Stomach (tissue), 9 donors: ENCODE data around the gene VPS41. TPM values are rescaled to one million over a fixed set of nuclear protein-coding genes. Genes with fewer than 3 reads are reported as not detected.

Experiments used
- DNase-seq, 2 donors: peaks; one replicate each; pipeline versions ENCODE4 v3.0.0 to v3.0.0-alpha.2; 2013 to 2019
- H3K27ac ChIP-seq, 5 donors: fragments of 200-600 bp in 4 of 5; sonication (generic) in 4 of 5; one replicate each; pipeline ENCODE4 v1.5.1; 2013 to 2019; ENCODE audit warnings: mild to moderate bottlenecking in 1 of 5, moderate library complexity in 1 of 5
- H3K27me3 ChIP-seq, 3 donors: fragments of 200-600 bp; sonication (generic); one replicate each; pipeline ENCODE4 v1.5.1; 2017 to 2019; ENCODE audit warnings: mixed run types in 1 of 3
- H3K36me3 ChIP-seq, 4 donors: fragments of 200-600 bp; sonication (generic); 1 replicate in 3 of 4; 2 replicates in 1 of 4; pipeline ENCODE4 v1.5.1; 2016 to 2019
- H3K4me1 ChIP-seq, 4 donors: fragments of 200-600 bp; sonication (generic); one replicate each; pipeline ENCODE4 v1.5.1; 2016 to 2019
- H3K4me3 ChIP-seq, 4 donors: fragments of 200-600 bp; sonication (generic) in 3 of 4; one replicate each; pipeline ENCODE4 v1.5.1; 2016 to 2019; ENCODE audit warnings: mild to moderate bottlenecking in 1 of 4
- H3K9me3 ChIP-seq, 4 donors: fragments of 200-600 bp; sonication (generic); one replicate each; pipeline ENCODE4 v1.5.1; 2016 to 2019
- CTCF ChIP-seq, 7 experiments: fragments of 450-650 bp in 4 of 7; fragments of 200-600 bp in 3 of 7; sonication (generic) in 3 of 7; IDR thresholded peaks; one replicate each; pipeline ENCODE4 v1.5.1; 2016 to 2019; ENCODE audit warnings: antibody characterized with exemption in 7 of 7, control low read depth in 2 of 7, mild to moderate bottlenecking in 1 of 7
- EP300 ChIP-seq: sonication (generic); formaldehyde crosslinking; IDR thresholded peaks from one replicate; pipeline ENCODE4 v1.6.1; 2017; ENCODE audit warnings: antibody characterized with exemption
- POLR2A ChIP-seq, 4 donors: fragments of 450-650 bp; IDR thresholded peaks; one replicate each; pipeline ENCODE4 v1.6.1; 2016; ENCODE audit warnings: antibody characterized with exemption in 4 of 4, control low read depth in 2 of 4, mild to moderate bottlenecking in 1 of 4, moderate library complexity in 1 of 4
- POLR2AphosphoS5 ChIP-seq, 3 donors: sonication (generic); formaldehyde crosslinking; IDR thresholded peaks; one replicate each; pipeline ENCODE4 v1.6.1; 2016; ENCODE audit warnings: antibody characterized with exemption in 3 of 3
- WGBS, 5 donors: extraction: QIAGEN DNeasy Blood & Tissue Kit in 3 of 5; methylation state at CpG; one replicate each; pipeline versions ENCODE4 v1.1.5 to v1.1.7; 2013 to 2018; 5-methylcytosine and 5-hydroxymethylcytosine counted together
- intact Hi-C: fragments of 100-400 bp; cut with DNase I; formaldehyde crosslinking; loops from one replicate; pipeline ENCODE4 v1.15.1; 2023; ENCODE audit warnings: low total_unique reads
- polyA plus RNA-seq, 3 donors: library from polyadenylated mRNA; stranded (reverse); fragments of 200-250 nt; gene quantifications; one replicate each; pipeline ENCODE4 v1.2.3, GENCODE V29; 2013
- total RNA-seq, 5 donors: library from RNA; depleted of rRNA; stranded (reverse); fragments of >200 nt; gene quantifications; one replicate each; pipeline versions ENCODE4 v1.1.0 to v1.2.3, GENCODE V29; 2014 to 2016
- donor health status: healthy with polysubstance abuse.
- donor health status: Bipolar disorder and iron deficiency.
- donor health status: healthy.

The VPS41 gene
- total and polyA plus RNA-seq, 8 donors: 8.2 to 122 (median 41.4) TPM

- H3K4me1 ChIP-seq: peaks cover 0 to 11% (median 0%) of the 10 kb centered on the region in 4 donors
- no peaks in the 10 kb centered on the region for H3K9me3 ChIP-seq
- no peaks in the 10 kb centered on the region for H3K27me3 ChIP-seq
- no peak for DNase-seq
- intact Hi-C loops: no loop called here
- TF ChIP-seq POLR2AphosphoS5 (IDR thresholded peaks at IDR 0.05) (no peak), POLR2A (IDR thresholded peaks at IDR 0.05) (no peak), CTCF (IDR thresholded peaks at IDR 0.05) (no peak), EP300 (no peak)
- H3K4me3 ChIP-seq: no peak overlapping the region
- WGBS, 5 donors: 75 to 83% (median 76%) methylated on average over 3 of the region's 3 CpGs
- no peak overlapping the region for H3K27ac ChIP-seq
- H3K36me3 ChIP-seq: peaks cover 0 to 6% (median 0%) of the 10 kb centered on the region in 4 donors
Measured at GRCh38 chr7:38834357-38834756, 74.6 kb downstream of the VPS41 start.

- H3K36me3 ChIP-seq: peaks cover 0 to 6% (median 0%) of the 10 kb centered on the region in 4 donors
- H3K9me3 ChIP-seq: no peaks in the 10 kb centered on the region
- H3K4me3 ChIP-seq: no peak overlapping the region
- peaks cover 0 to 11% (median 0%) of the 10 kb centered on the region in 4 donors for H3K4me1 ChIP-seq
- 48 to 74% (median 63%) methylated on average over 1 of the region's 1 CpG for WGBS, 5 donors
- no peak for TF ChIP-seq POLR2A (IDR thresholded peaks at IDR 0.05)
- no peak for TF ChIP-seq CTCF (IDR thresholded peaks at IDR 0.05)
- TF ChIP-seq EP300: no peak
- no peak for TF ChIP-seq POLR2AphosphoS5 (IDR thresholded peaks at IDR 0.05)
- intact Hi-C loops: no loop called here
- no peak for DNase-seq
- no peaks in the 10 kb centered on the region for H3K27me3 ChIP-seq
- no peak overlapping the region for H3K27ac ChIP-seq
Measured at GRCh38 chr7:38833329-38833728, 75.7 kb downstream of the VPS41 start.

GRCh38 chr7:38831259-38831996 lies 77.6 kb downstream of the VPS41 start:
- intact Hi-C loops: no loop called here
- no peak overlapping the region for H3K4me3 ChIP-seq
- no peaks in the 10 kb centered on the region for H3K27me3 ChIP-seq
- H3K27ac ChIP-seq: no peak overlapping the region
- H3K9me3 ChIP-seq: no peaks in the 10 kb centered on the region
- WGBS, 5 donors: 78 to 90% (median 86%) methylated on average over 6 of the region's 6 CpGs
- DNase-seq: no peak
- TF ChIP-seq POLR2AphosphoS5 (IDR thresholded peaks at IDR 0.05): no peak
- no peak for TF ChIP-seq POLR2A (IDR thresholded peaks at IDR 0.05)
- no peak for TF ChIP-seq CTCF (IDR thresholded peaks at IDR 0.05)
- TF ChIP-seq EP300: no peak
- peaks cover 0 to 6% (median 0%) of the 10 kb centered on the region in 4 donors for H3K36me3 ChIP-seq
- peaks cover under 1 to 14% (median 4%) of the 10 kb centered on the region in 4 donors for H3K4me1 ChIP-seq

GRCh38 chr7:38830826-38831225 lies 78.2 kb downstream of the VPS41 start:
- no peak overlapping the region for H3K27ac ChIP-seq

More at GRCh38 chr7:38830826-38831225, 78.2 kb downstream of the VPS41 start:
- no peak overlapping the region for H3K4me3 ChIP-seq
- peaks cover 3 to 20% (median 8%) of the 10 kb centered on the region in 4 donors for H3K4me1 ChIP-seq
- no peaks in the 10 kb centered on the region for H3K27me3 ChIP-seq
- DNase-seq: no peak
- intact Hi-C loops: no loop called here
- peaks cover 0 to 6% (median 0%) of the 10 kb centered on the region in 4 donors for H3K36me3 ChIP-seq
- no peaks in the 10 kb centered on the region for H3K9me3 ChIP-seq
- TF ChIP-seq POLR2A (IDR thresholded peaks at IDR 0.05): no peak
- 77 to 88% (median 85%) methylated on average over 2 of the region's 2 CpGs for WGBS, 5 donors
